ENCODE results near the gene MLKL.

The MLKL gene

GRCh38 chr16:74713876-74714275 lies 13.2 kb upstream of the MLKL start:
- no peak for TF ChIP-seq CTCF (IDR thresholded peaks at IDR 0.05; ENCODE audit: extremely low read depth, missing control alignments)
- no peak for DNase-seq (ENCODE audit: low spot score)

GRCh38 chr16:74713325-74713724 lies 12.7 kb upstream of the MLKL start:
- no peak for TF ChIP-seq CTCF (IDR thresholded peaks at IDR 0.05; ENCODE audit: extremely low read depth, missing control alignments)
- DNase-seq (ENCODE audit: low spot score) = no peak

- no peak for TF ChIP-seq CTCF (IDR thresholded peaks at IDR 0.05; ENCODE audit: extremely low read depth, missing control alignments)
- no peak for DNase-seq (ENCODE audit: low spot score)
These were observed 11.3 kb upstream of the MLKL start for GRCh38 chr16:74711938-74712337.

- no peak for DNase-seq (ENCODE audit: low spot score)
- TF ChIP-seq CTCF (IDR thresholded peaks at IDR 0.05; ENCODE audit: extremely low read depth, missing control alignments) = no peak
These were observed 9.7 kb upstream of the MLKL start for GRCh38 chr16:74710401-74710800.

GRCh38 chr16:74709441-74709877 lies 8.8 kb upstream of the MLKL start:
- TF ChIP-seq CTCF (IDR thresholded peaks at IDR 0.05; ENCODE audit: extremely low read depth, missing control alignments) = peak; percentile 77
- DNase-seq (ENCODE audit: low spot score) = peak; percentile 84

- no peak for TF ChIP-seq CTCF (IDR thresholded peaks at IDR 0.05; ENCODE audit: extremely low read depth, missing control alignments)
- DNase-seq (ENCODE audit: low spot score) = peak; percentile 46
These were observed 585 bp downstream of the MLKL start for GRCh38 chr16:74700116-74700437.

- TF ChIP-seq CTCF (IDR thresholded peaks at IDR 0.05; ENCODE audit: extremely low read depth, missing control alignments) = no peak
- DNase-seq (ENCODE audit: low spot score) = no peak
These were observed 996 bp downstream of the MLKL start for GRCh38 chr16:74699666-74700065.

Measured in GM20000 (cell line).